CD14-positive monocyte (primary cell): Measurements from ENCODE around the gene TOGARAM1. TPM values are rescaled to one million over a fixed set of nuclear protein-coding genes. Genes with fewer than 3 reads are reported as not detected.

Experiments used
- DNase-seq, 3 donors: peaks; one replicate each; pipeline ENCODE4 v3.0.0-alpha.2; 2011 to 2022
- H2AFZ ChIP-seq: 2 replicates; pipeline ENCODE4 v1.6.0; 2012; ENCODE audit warnings: mild to moderate bottlenecking, low read depth, low read length, inconsistent platforms; ENCODE audit not compliant: insufficient read depth, poor library complexity, severe bottlenecking
- H3K27ac ChIP-seq, 2 donors: 1 replicate in 1 of 2; 2 replicates in 1 of 2; pipeline ENCODE4 v1.5.1; 2012 to 2013; ENCODE audit warnings: low read length in 2 of 2, control low read depth in 1 of 2, inconsistent platforms in 1 of 2, low read depth in 1 of 2, mild to moderate bottlenecking in 1 of 2
- H3K27me3 ChIP-seq, 2 donors: one replicate each; pipeline versions ENCODE4 v1.6.0 to v1.6.1; 2011 to 2013; ENCODE audit warnings: low read length in 2 of 2; ENCODE audit not compliant: control insufficient read depth in 2 of 2, insufficient read depth in 2 of 2
- H3K36me3 ChIP-seq, 2 donors: replicated peaks in 1 of 2; 1 replicate in 1 of 2; 2 replicates in 1 of 2; pipeline versions ENCODE4 v1.5.1 to v1.6.1; 2012 to 2013; ENCODE audit warnings: low read length in 2 of 2, control low read depth in 1 of 2, inconsistent platforms in 1 of 2, mild to moderate bottlenecking in 1 of 2; ENCODE audit not compliant: insufficient read depth in 2 of 2, control insufficient read depth in 1 of 2
- H3K4me1 ChIP-seq, 2 donors: 1 replicate in 1 of 2; 2 replicates in 1 of 2; pipeline versions ENCODE4 v1.5.1 to v1.6.1; 2012 to 2013; ENCODE audit warnings: low read length in 2 of 2, control low read depth in 1 of 2, inconsistent platforms in 1 of 2, mild to moderate bottlenecking in 1 of 2, moderate library complexity in 1 of 2; ENCODE audit not compliant: insufficient read depth in 2 of 2, control insufficient read depth in 1 of 2
- H3K4me2 ChIP-seq: replicated peaks from 2 replicates; pipeline ENCODE3; 2012; ENCODE audit warnings: low read length, moderate library complexity, mild to moderate bottlenecking; ENCODE audit not compliant: poor library complexity, severe bottlenecking; ENCODE audit errors: extremely low read depth
- H3K4me3 ChIP-seq, 3 experiments: fragments of 200-600 bp in 1 of 3; sonication (generic) in 1 of 3; replicated peaks in 1 of 3; 1 replicate in 2 of 3; 2 replicates in 1 of 3; pipeline ENCODE4 v1.5.1; 2011 to 2013; ENCODE audit warnings: low read length in 3 of 3, mild to moderate bottlenecking in 3 of 3, control low read depth in 2 of 3, low read depth in 2 of 3, inconsistent platforms in 1 of 3, moderate library complexity in 1 of 3
- H3K79me2 ChIP-seq: 2 replicates; pipeline ENCODE4 v1.6.0; 2012; ENCODE audit warnings: mild to moderate bottlenecking, control low read depth, inconsistent platforms, low read length, moderate library complexity; ENCODE audit not compliant: insufficient read depth
- H3K9ac ChIP-seq: 2 replicates; pipeline ENCODE4 v1.6.0; 2017; ENCODE audit warnings: low read length, mild to moderate bottlenecking; ENCODE audit not compliant: insufficient read depth, poor library complexity, severe bottlenecking
- H3K9me3 ChIP-seq, 2 donors: replicated peaks in 1 of 2; 1 replicate in 1 of 2; 2 replicates in 1 of 2; pipeline versions ENCODE4 v1.5.1 to v1.6.1; 2012 to 2013; ENCODE audit warnings: low read length in 2 of 2, control low read depth in 1 of 2; ENCODE audit not compliant: control insufficient read depth in 1 of 2, insufficient read depth in 1 of 2
- H4K20me1 ChIP-seq: 2 replicates; pipeline ENCODE4 v1.6.0; 2012; ENCODE audit warnings: mild to moderate bottlenecking, low read length, control low read depth, moderate library complexity; ENCODE audit not compliant: insufficient read depth
- H3K27ac Mint-ChIP-seq, 7 donors: one replicate each; pipeline ENCODE4 v1.8.0; 2020; ENCODE audit warnings: mild to moderate bottlenecking in 7 of 7, mixed read lengths in 7 of 7, moderate library complexity in 6 of 7, inconsistent platforms in 2 of 7
- H3K27me3 Mint-ChIP-seq, 3 donors: one replicate each; pipeline ENCODE4 v1.8.0; 2021 to 2022; ENCODE audit warnings: low read depth in 3 of 3, mild to moderate bottlenecking in 3 of 3, mixed read lengths in 3 of 3, moderate library complexity in 3 of 3, inconsistent platforms in 1 of 3
- H3K36me3 Mint-ChIP-seq, 2 donors: one replicate each; pipeline ENCODE4 v1.8.0; 2020; ENCODE audit warnings: mixed read lengths in 2 of 2, inconsistent platforms in 1 of 2, mild to moderate bottlenecking in 1 of 2
- H3K4me1 Mint-ChIP-seq: one replicate; pipeline ENCODE4 v1.8.0; 2020; ENCODE audit warnings: mild to moderate bottlenecking, mixed read lengths
- H3K4me3 Mint-ChIP-seq, 2 donors: one replicate each; pipeline ENCODE4 v1.8.0; 2020; ENCODE audit warnings: mild to moderate bottlenecking in 2 of 2, mixed read lengths in 2 of 2, moderate library complexity in 1 of 2
- H3K9me3 Mint-ChIP-seq, 7 donors: one replicate each; pipeline ENCODE4 v1.8.0; 2020 to 2022; ENCODE audit warnings: mixed read lengths in 7 of 7, mild to moderate bottlenecking in 6 of 7, moderate library complexity in 6 of 7, inconsistent platforms in 2 of 7
- CTCF ChIP-seq: fragments of 200-600 bp; IDR thresholded peaks from one replicate; pipeline ENCODE4 v1.8.0; 2022; ENCODE audit warnings: antibody characterized with exemption, mild to moderate bottlenecking
- WGBS: methylation state at CpG from one replicate; pipeline ENCODE4 v1.1.5; 2013; ENCODE audit warnings: missing lambda C conversion rate; ENCODE audit not compliant: insufficient coverage; 5-methylcytosine and 5-hydroxymethylcytosine counted together
- intact Hi-C, 2 donors: fragments of 100-400 bp; cut with micrococcal nuclease; formaldehyde crosslinking; loops; one replicate each; pipeline versions ENCODE4 v1.15.0 to v1.15.1; 2023
- polyA plus RNA-seq, 3 donors: library from polyadenylated mRNA; depleted of rRNA in 1 of 3; unstranded in 2 of 3; stranded (reverse) in 1 of 3; fragments of 300-500 nt in 2 of 3; fragments of >200 nt in 1 of 3; fragmentation: Illumina TruSeq in 2 of 3; gene quantifications; 1 replicate in 2 of 3; 2 replicates in 1 of 3; pipeline ENCODE4 v1.2.3, GENCODE V29; 2012 to 2021

The TOGARAM1 gene
- polyA plus RNA-seq, 3 donors = 2.6 to 3.8 (median 3.4) TPM

DNA sequence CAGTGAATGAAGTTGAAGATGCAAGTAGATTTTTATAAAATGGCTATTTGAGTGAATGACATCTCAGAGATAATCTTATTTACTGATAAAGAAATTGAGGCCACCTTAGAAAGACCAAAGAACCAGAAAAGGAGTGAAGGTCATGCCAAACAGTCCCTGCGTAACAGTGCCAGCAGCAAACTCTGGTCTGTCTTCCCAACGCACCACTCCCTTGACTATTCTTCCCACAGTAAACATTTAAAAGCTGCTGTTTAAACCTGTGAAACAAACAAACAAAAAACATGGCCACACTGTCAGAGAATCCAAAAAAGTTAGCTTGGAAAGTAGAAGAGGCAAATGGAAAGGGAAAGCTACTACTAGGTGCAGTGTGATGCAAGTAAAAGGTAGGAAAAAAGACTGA is 120.4 kb downstream of the TOGARAM1 start:
- peaks cover 20 to 27% of the 10 kb centered on the region in 2 donors for H3K4me1 ChIP-seq
- Mint-ChIP-seq H3K4me1 (peaks cover 34% of the 10 kb centered on the region), H3K27me3 (peaks cover 2 to 10% (median 6%) of the 10 kb centered on the region in 3 donors), H3K9me3 (peaks cover 0 to 3% (median 1%) of the 10 kb centered on the region in 7 donors), H3K27ac (peak overlapping the region in 2 of 7 donors; percentile 1 to 47), H3K4me3 (no peak overlapping the region), H3K36me3 (peaks cover 5 to 7% of the 10 kb centered on the region in 2 donors)
- intact Hi-C loops = loop anchor here (5.0 to 10.0 kb wide), 6 partner anchors 50 to 188 kb away; partner anchors contain the start of genes KLHL28 (in 2 of the 2), TOGARAM1 (in 2 of the 2), FANCM (in 1 of the 2) and FKBP3 (in 1 of the 2)
- no peak for DNase-seq
- H3K4me2 ChIP-seq = no peak overlapping the region
- H3K9me3 ChIP-seq = no peaks in the 10 kb centered on the region
- no peak overlapping the region for H3K4me3 ChIP-seq
- no peaks in the 10 kb centered on the region for H3K27me3 ChIP-seq
- H2AFZ ChIP-seq = peak overlapping the region; percentile 98
- TF ChIP-seq CTCF = no peak
- no peaks in the 10 kb centered on the region for H3K36me3 ChIP-seq
- WGBS = 100% methylated on average over 2 of the region's 2 CpGs
- H3K27ac ChIP-seq = no peak overlapping the region
- no peak overlapping the region for H3K9ac ChIP-seq
- H4K20me1 ChIP-seq = peaks cover 14% of the 10 kb centered on the region
- H3K79me2 ChIP-seq = peaks cover 35% of the 10 kb centered on the region

- H4K20me1 ChIP-seq = peaks cover 21% of the 10 kb centered on the region
- Mint-ChIP-seq H3K4me3 (peak overlapping the region; percentile 83 to 87), H3K27ac (peak overlapping the region in 1 of 7 donors; percentile 15), H3K36me3 (peaks cover 5 to 7% of the 10 kb centered on the region in 2 donors), H3K4me1 (peaks cover 41% of the 10 kb centered on the region), H3K27me3 (peaks cover 2 to 7% (median 6%) of the 10 kb centered on the region in 3 donors), H3K9me3 (peaks cover 0 to 3% (median 1%) of the 10 kb centered on the region in 7 donors)
- peak overlapping the region; percentile 93 for H3K4me2 ChIP-seq
- H3K9me3 ChIP-seq = no peaks in the 10 kb centered on the region
- peak overlapping the region; percentile 82 for H3K9ac ChIP-seq
- H3K27me3 ChIP-seq = no peaks in the 10 kb centered on the region
- WGBS = 0% methylated on average over 3 of the region's 10 CpGs
- peak overlapping the region in 1 of 2 donors; percentile 82 for H3K27ac ChIP-seq
- peaks cover 20 to 27% of the 10 kb centered on the region in 2 donors for H3K4me1 ChIP-seq
- no peaks in the 10 kb centered on the region for H3K36me3 ChIP-seq
- peak overlapping the region; percentile 48 to 94 (median 83) for H3K4me3 ChIP-seq
- H2AFZ ChIP-seq = peak overlapping the region; percentile 98
- peaks cover 46% of the 10 kb centered on the region for H3K79me2 ChIP-seq
- no peak for DNase-seq
- TF ChIP-seq CTCF = no peak
- intact Hi-C loops = loop anchor here (5.0 to 10.0 kb wide), 6 partner anchors 49 to 189 kb away; partner anchors contain the start of genes KLHL28 (in 2 of the 2), TOGARAM1 (in 2 of the 2), FANCM (in 1 of the 2) and FKBP3 (in 1 of the 2)
Observed at GRCh38 chr14:45083617-45083975, 121.6 kb downstream of the TOGARAM1 start.
